CD14-positive monocyte (primary cell): ENCODE measurements around the gene MPL. TPM values are rescaled to one million over a fixed set of nuclear protein-coding genes. Genes with fewer than 3 reads are reported as not detected.

ENCODE experiments used
- DNase-seq, 3 donors: peaks; one replicate each; pipeline ENCODE4 v3.0.0-alpha.2; 2011 to 2022
- H2AFZ ChIP-seq: 2 replicates; pipeline ENCODE4 v1.6.0; 2012; ENCODE audit warnings: mild to moderate bottlenecking, low read depth, low read length, inconsistent platforms; ENCODE audit not compliant: insufficient read depth, poor library complexity, severe bottlenecking
- H3K27ac ChIP-seq, 2 donors: 1 replicate in 1 of 2; 2 replicates in 1 of 2; pipeline ENCODE4 v1.5.1; 2012 to 2013; ENCODE audit warnings: low read length in 2 of 2, control low read depth in 1 of 2, inconsistent platforms in 1 of 2, low read depth in 1 of 2, mild to moderate bottlenecking in 1 of 2
- H3K27me3 ChIP-seq, 2 donors: one replicate each; pipeline versions ENCODE4 v1.6.0 to v1.6.1; 2011 to 2013; ENCODE audit warnings: low read length in 2 of 2; ENCODE audit not compliant: control insufficient read depth in 2 of 2, insufficient read depth in 2 of 2
- H3K36me3 ChIP-seq, 2 donors: replicated peaks in 1 of 2; 1 replicate in 1 of 2; 2 replicates in 1 of 2; pipeline versions ENCODE4 v1.5.1 to v1.6.1; 2012 to 2013; ENCODE audit warnings: low read length in 2 of 2, control low read depth in 1 of 2, inconsistent platforms in 1 of 2, mild to moderate bottlenecking in 1 of 2; ENCODE audit not compliant: insufficient read depth in 2 of 2, control insufficient read depth in 1 of 2
- H3K4me1 ChIP-seq, 2 donors: 1 replicate in 1 of 2; 2 replicates in 1 of 2; pipeline versions ENCODE4 v1.5.1 to v1.6.1; 2012 to 2013; ENCODE audit warnings: low read length in 2 of 2, control low read depth in 1 of 2, inconsistent platforms in 1 of 2, mild to moderate bottlenecking in 1 of 2, moderate library complexity in 1 of 2; ENCODE audit not compliant: insufficient read depth in 2 of 2, control insufficient read depth in 1 of 2
- H3K4me2 ChIP-seq: replicated peaks from 2 replicates; pipeline ENCODE3; 2012; ENCODE audit warnings: low read length, moderate library complexity, mild to moderate bottlenecking; ENCODE audit not compliant: poor library complexity, severe bottlenecking; ENCODE audit errors: extremely low read depth
- H3K4me3 ChIP-seq, 3 experiments: fragments of 200-600 bp in 1 of 3; sonication (generic) in 1 of 3; replicated peaks in 1 of 3; 1 replicate in 2 of 3; 2 replicates in 1 of 3; pipeline ENCODE4 v1.5.1; 2011 to 2013; ENCODE audit warnings: low read length in 3 of 3, mild to moderate bottlenecking in 3 of 3, control low read depth in 2 of 3, low read depth in 2 of 3, inconsistent platforms in 1 of 3, moderate library complexity in 1 of 3
- H3K79me2 ChIP-seq: 2 replicates; pipeline ENCODE4 v1.6.0; 2012; ENCODE audit warnings: mild to moderate bottlenecking, control low read depth, inconsistent platforms, low read length, moderate library complexity; ENCODE audit not compliant: insufficient read depth
- H3K9ac ChIP-seq: 2 replicates; pipeline ENCODE4 v1.6.0; 2017; ENCODE audit warnings: low read length, mild to moderate bottlenecking; ENCODE audit not compliant: insufficient read depth, poor library complexity, severe bottlenecking
- H3K9me3 ChIP-seq, 2 donors: replicated peaks in 1 of 2; 1 replicate in 1 of 2; 2 replicates in 1 of 2; pipeline versions ENCODE4 v1.5.1 to v1.6.1; 2012 to 2013; ENCODE audit warnings: low read length in 2 of 2, control low read depth in 1 of 2; ENCODE audit not compliant: control insufficient read depth in 1 of 2, insufficient read depth in 1 of 2
- H4K20me1 ChIP-seq: 2 replicates; pipeline ENCODE4 v1.6.0; 2012; ENCODE audit warnings: mild to moderate bottlenecking, low read length, control low read depth, moderate library complexity; ENCODE audit not compliant: insufficient read depth
- H3K27ac Mint-ChIP-seq, 7 donors: one replicate each; pipeline ENCODE4 v1.8.0; 2020; ENCODE audit warnings: mild to moderate bottlenecking in 7 of 7, mixed read lengths in 7 of 7, moderate library complexity in 6 of 7, inconsistent platforms in 2 of 7
- H3K27me3 Mint-ChIP-seq, 3 donors: one replicate each; pipeline ENCODE4 v1.8.0; 2021 to 2022; ENCODE audit warnings: low read depth in 3 of 3, mild to moderate bottlenecking in 3 of 3, mixed read lengths in 3 of 3, moderate library complexity in 3 of 3, inconsistent platforms in 1 of 3
- H3K36me3 Mint-ChIP-seq, 2 donors: one replicate each; pipeline ENCODE4 v1.8.0; 2020; ENCODE audit warnings: mixed read lengths in 2 of 2, inconsistent platforms in 1 of 2, mild to moderate bottlenecking in 1 of 2
- H3K4me1 Mint-ChIP-seq: one replicate; pipeline ENCODE4 v1.8.0; 2020; ENCODE audit warnings: mild to moderate bottlenecking, mixed read lengths
- H3K4me3 Mint-ChIP-seq, 2 donors: one replicate each; pipeline ENCODE4 v1.8.0; 2020; ENCODE audit warnings: mild to moderate bottlenecking in 2 of 2, mixed read lengths in 2 of 2, moderate library complexity in 1 of 2
- H3K9me3 Mint-ChIP-seq, 7 donors: one replicate each; pipeline ENCODE4 v1.8.0; 2020 to 2022; ENCODE audit warnings: mixed read lengths in 7 of 7, mild to moderate bottlenecking in 6 of 7, moderate library complexity in 6 of 7, inconsistent platforms in 2 of 7
- CTCF ChIP-seq: fragments of 200-600 bp; IDR thresholded peaks from one replicate; pipeline ENCODE4 v1.8.0; 2022; ENCODE audit warnings: antibody characterized with exemption, mild to moderate bottlenecking
- WGBS: methylation state at CpG from one replicate; pipeline ENCODE4 v1.1.5; 2013; ENCODE audit warnings: missing lambda C conversion rate; ENCODE audit not compliant: insufficient coverage; 5-methylcytosine and 5-hydroxymethylcytosine counted together
- intact Hi-C, 2 donors: fragments of 100-400 bp; cut with micrococcal nuclease; formaldehyde crosslinking; loops; one replicate each; pipeline versions ENCODE4 v1.15.0 to v1.15.1; 2023
- polyA plus RNA-seq, 3 donors: library from polyadenylated mRNA; depleted of rRNA in 1 of 3; unstranded in 2 of 3; stranded (reverse) in 1 of 3; fragments of 300-500 nt in 2 of 3; fragments of >200 nt in 1 of 3; fragmentation: Illumina TruSeq in 2 of 3; gene quantifications; 1 replicate in 2 of 3; 2 replicates in 1 of 3; pipeline ENCODE4 v1.2.3, GENCODE V29; 2012 to 2021

MPL gene
- polyA plus RNA-seq, 3 donors, result not detected

- Mint-ChIP-seq H3K4me1 (peaks cover 16% of the 10 kb centered on the region), H3K27ac (peak overlapping the region in 5 of 7 donors; percentile 7 to 72 (median 43)), H3K27me3 (peaks cover 2 to 5% (median 2%) of the 10 kb centered on the region in 3 donors), H3K4me3 (peak overlapping the region; percentile 77 to 88), H3K36me3 (no peaks in the 10 kb centered on the region), H3K9me3 (no peaks in the 10 kb centered on the region)
- Histone ChIP-seq H3K9me3 (no peaks in the 10 kb centered on the region), H3K36me3 (no peaks in the 10 kb centered on the region), H3K79me2 (no peaks in the 10 kb centered on the region), H3K4me3 (peak overlapping the region; percentile 18 to 63 (median 34)), H3K4me2 (peak overlapping the region; percentile 63), H3K4me1 (no peaks in the 10 kb centered on the region), H3K27me3 (no peaks in the 10 kb centered on the region), H3K9ac (peak overlapping the region; percentile 46), H2AFZ (peak overlapping the region; percentile 61), H4K20me1 (no peaks in the 10 kb centered on the region), H3K27ac (no peak overlapping the region)
- intact Hi-C loops, result no loop called here
- no peak for TF ChIP-seq CTCF
- 72% methylated on average over 71 of the region's 72 CpGs for WGBS
- DNase-seq, result peak in 2 of 3 donors; percentile 12
Observed at GRCh38 chr1:43348809-43349593, 11.4 kb downstream of the MPL start.

GRCh38 chr1:43349594-43350306 is 12.1 kb downstream of the MPL start:
- H3K4me3 ChIP-seq, result peak overlapping the region in 1 of 3 experiments; percentile 63
- H3K27me3 Mint-ChIP-seq, result peaks cover 2 to 5% (median 2%) of the 10 kb centered on the region in 3 donors

More at GRCh38 chr1:43349594-43350306, 12.1 kb downstream of the MPL start:
- H3K4me2 ChIP-seq, result peak overlapping the region; percentile 63
- H3K27ac Mint-ChIP-seq, result peak overlapping the region in 3 of 7 donors; percentile 7 to 72 (median 60)
- intact Hi-C loops, result loop anchor here in 1 of 2 donors (5.0 kb wide), 1 partner anchor 38 kb away; the partner anchor contains the start of genes MED8 and SZT2
- no peaks in the 10 kb centered on the region for H3K79me2 ChIP-seq
- H3K4me1 ChIP-seq, result no peaks in the 10 kb centered on the region
- H3K36me3 Mint-ChIP-seq, result peaks cover 4% of the 10 kb centered on the region in 2 donors
- H3K4me1 Mint-ChIP-seq, result peaks cover 16% of the 10 kb centered on the region
- no peaks in the 10 kb centered on the region for H3K36me3 ChIP-seq
- no peaks in the 10 kb centered on the region for H3K9me3 Mint-ChIP-seq
- H3K27ac ChIP-seq, result no peak overlapping the region
- DNase-seq, result no peak
- no peaks in the 10 kb centered on the region for H4K20me1 ChIP-seq
- H3K4me3 Mint-ChIP-seq, result peak overlapping the region; percentile 77 to 88
- no peak for TF ChIP-seq CTCF
- peak overlapping the region; percentile 61 for H2AFZ ChIP-seq
- WGBS, result 90% methylated on average over 9 of the region's 11 CpGs
- no peaks in the 10 kb centered on the region for H3K9me3 ChIP-seq
- H3K9ac ChIP-seq, result no peak overlapping the region
- no peaks in the 10 kb centered on the region for H3K27me3 ChIP-seq
